GM21717 (cell line): ENCODE results near the gene VCL.
"Not testable (repeated sequence)": the region's sequence is repeated elsewhere in the genome, so short reads cannot be mapped to it uniquely, and the experiment has no call there.

Source experiments
- ATAC-seq: cut with Tn5 transposase; IDR thresholded peaks from one replicate; pipeline ENCODE4 v1.9.1; 2021; ENCODE audit warnings: mild to moderate bottlenecking, moderate library complexity; ENCODE audit not compliant: unreplicated experiment

Gene VCL

DNA sequence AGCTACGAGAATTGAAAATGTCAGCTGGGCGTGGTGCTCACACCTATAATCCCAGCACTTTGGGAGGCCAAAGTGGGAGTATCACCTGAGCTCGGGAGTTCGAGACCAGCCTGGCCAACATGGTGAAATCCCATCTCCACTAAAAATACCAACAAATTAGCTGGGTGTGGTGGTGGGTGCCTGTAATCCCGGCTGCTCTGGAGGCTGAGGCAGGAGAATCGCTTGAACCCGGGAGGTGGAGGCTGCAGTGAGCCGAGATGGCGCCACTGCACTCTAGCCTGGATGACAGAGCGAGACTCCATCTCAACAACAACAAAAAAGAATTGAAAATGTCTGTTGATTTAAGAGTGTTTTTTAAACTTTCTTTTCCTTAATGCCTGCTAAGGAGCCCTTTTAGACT lies 149.1 kb downstream of the VCL start:
- not testable (repeated sequence) for ATAC-seq

DNA sequence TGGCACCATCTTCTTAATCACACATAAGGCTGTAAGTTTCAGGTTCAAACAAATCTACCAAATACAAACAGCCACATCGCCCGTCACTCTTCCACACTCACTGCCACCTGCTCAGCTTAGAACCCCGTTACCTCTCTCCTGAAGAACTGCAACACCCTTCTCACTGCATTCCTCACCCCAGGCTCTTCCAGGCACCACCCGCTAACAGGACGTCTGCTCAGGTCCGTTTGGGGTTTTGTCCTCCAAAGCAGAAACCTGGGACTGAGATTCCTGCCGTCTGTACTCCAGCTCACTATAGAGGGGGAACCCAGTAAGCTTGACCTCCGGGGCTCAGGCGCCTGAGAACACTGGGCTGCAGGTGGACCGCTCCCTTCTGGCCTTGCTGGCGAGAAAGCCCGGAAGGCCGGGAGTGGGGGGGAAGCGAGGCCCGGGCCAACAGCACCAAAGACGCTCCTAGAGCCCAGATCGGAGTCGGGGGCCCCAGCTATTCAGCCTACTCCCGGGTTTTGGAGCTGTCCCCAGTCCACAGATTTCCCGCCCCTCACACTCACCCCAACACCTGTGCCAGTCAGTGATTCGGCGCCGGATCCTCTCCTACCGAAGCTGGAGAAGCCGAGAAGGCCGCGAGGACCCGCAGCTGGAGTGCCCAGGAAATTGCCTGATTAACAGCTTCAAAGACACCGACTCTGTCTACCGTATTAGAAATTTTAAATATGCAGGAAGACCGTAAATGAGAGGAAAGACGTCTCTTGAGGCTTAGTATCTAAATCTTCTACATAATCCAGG lies 152.5 kb downstream of the VCL start, which contains the start of gene AP3M1:
Gene AP3M1, minus strand, starts transcription at position 625 of the 786 bp plus-strand sequence. CDS start 12,449 bp downstream, outside the sequence.
- peak; percentile 49 for ATAC-seq

DNA sequence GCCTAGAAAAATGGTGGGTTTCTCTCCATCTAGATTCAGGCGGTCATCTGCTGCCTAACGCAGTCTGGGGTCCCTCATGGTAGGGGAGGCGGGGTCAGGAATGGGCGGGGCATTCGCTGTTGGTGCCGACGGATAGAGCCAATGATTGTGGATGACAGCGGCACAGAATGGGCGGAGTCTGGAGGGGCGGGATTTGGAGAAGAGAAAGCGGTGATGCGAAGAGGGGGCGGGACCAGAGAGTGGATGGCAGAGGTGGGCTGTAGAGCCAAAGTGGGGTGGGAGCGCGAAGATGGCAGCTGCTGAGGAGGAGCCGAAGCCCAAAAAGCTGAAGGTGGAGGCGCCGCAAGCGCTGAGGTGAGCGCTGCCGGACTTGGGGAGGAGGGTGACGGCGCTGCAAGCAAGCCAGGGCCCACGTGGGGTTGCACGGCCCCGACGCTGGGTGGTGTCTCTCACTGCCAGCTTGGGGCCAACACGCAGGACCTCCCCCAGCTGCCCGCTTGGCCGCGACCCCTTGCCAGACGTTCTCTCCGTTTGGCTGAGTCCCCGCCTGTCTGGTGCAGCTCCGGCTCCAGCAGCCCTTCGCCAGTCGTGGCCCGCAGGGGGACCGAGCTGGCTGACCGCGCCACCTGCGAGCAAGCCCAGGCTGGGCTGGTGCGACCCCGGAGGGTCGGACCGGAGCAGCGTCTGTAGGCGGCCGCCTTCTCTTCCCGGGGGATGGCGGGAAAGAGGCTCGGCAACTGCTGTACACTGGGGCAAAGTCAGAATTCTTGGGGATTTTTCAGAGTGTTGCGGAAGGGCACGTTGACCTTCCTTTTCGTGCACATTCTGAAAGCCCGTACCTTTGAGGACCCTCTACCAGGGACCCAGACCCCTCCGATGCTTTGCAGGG lies 153.3 kb downstream of the VCL start, which contains the start of gene ADK:
Gene ADK, plus strand, starts transcription at position 232 of the 889 bp plus-strand sequence. Its CDS starts 58 bp downstream, at position 290.
- ATAC-seq: peak; percentile 85

DNA sequence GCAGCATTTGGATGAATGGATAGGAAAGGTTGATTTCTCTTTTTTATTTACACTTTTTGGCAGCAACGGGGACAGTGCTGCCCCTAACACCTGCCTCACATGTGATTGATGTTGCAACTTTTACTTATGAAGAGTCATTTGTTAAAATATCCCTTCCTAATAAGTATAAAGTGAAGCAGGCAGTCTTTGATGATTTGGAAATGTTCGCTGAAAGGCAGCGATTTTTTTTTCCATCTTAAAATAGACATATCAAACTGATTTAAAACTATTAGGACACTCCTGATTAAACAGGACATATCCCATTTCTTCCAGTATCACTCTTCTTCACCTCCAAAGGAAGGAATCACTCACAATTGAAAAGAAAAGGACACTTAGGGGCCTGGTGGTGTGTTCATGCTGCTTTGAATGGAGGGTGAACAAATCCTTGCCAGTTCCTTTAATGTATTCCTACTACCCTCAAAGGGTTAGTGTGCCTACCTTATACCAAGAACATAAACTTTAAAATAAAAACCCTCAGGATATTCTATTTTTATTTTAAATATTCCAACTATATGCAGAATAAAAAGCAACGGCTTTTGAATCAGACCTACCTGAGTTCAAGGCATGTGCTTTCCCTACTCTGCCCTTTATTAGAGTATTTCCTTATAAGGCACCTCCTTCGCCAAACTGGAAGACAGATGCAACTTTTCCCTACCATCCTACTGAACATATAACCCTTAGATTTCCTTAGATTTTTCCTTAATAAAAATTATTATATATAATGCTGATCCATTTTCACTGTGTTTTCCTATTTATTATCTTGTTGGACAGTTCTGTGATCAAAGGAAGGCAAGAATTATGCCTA lies 154.2 kb downstream of the VCL start:
- ATAC-seq: peak; percentile 4

DNA sequence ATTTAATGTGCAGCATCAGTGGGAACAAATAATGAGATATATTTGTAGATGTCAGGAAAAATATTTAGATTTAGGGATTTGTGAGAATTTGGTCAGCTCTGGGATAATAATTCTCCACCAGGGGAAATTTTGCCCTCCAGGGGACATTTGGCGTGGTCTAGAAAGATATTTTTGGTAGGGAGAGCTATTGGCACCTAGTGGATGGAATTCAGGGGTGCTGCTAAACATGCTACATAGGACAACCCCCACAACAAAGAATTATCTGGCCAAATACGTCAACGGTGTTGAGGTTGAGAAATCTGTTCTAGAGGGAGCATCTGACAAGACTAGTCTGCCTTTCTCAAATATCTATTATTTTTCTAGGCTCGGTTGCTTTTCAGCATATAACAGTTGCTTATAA lies 155.2 kb downstream of the VCL start:
- no peak for ATAC-seq

DNA sequence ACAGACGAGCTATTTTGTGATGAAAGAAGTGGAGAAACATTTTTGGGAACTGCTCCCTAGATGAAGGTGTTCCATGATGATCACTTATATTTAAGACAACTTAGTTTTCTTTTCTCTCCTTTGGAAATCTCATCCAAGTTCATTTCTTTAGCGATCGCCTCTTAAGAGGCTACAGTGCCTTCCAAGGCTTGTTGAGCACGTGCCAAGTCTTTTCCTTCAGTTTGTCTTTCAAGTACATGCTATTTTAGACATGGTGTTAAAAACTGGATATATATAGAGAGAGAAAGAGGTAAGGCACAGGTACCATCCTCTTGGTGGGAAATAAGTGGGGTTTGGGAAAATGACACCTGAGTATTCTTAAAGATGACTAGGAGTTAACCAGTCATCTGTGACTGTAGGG lies 155.8 kb downstream of the VCL start:
- ATAC-seq: no peak

DNA sequence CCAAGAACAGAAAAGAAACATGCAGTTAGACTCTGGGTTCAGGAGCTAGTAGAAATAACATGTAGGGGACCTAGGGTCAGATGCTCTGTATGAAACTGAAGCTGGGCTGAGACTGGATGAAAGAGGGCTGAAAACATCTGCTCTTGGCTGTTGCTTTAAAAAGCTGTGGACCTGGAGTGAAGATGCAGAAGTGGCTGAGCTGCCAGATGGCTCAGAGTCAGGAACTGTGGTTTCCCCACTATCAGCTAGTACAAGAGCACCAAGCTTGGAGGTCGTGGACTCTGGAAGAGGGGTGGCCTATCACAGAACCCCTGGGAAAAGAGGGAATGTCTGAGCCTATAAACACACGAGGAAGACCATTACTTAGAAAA lies 159.0 kb downstream of the VCL start:
- no peak for ATAC-seq

DNA sequence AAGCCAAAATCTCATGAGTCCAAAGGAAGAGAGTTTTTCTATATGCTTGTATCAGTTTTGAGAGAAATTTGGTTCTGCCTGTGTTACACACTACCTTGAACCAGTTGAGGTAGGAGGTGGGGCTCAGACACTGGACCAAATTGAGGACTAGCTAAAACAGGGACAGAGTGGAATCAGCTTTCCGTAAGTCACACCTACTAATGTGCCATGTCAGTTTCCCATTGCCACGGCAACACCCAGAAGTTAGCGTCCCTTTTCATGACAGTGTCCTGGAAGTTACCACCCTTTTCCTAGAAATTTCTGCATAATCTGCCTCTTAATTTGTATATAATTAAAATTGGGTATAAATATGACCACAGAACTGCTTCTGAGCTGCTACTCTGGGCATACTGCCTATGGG lies 162.1 kb downstream of the VCL start:
- no peak for ATAC-seq

DNA sequence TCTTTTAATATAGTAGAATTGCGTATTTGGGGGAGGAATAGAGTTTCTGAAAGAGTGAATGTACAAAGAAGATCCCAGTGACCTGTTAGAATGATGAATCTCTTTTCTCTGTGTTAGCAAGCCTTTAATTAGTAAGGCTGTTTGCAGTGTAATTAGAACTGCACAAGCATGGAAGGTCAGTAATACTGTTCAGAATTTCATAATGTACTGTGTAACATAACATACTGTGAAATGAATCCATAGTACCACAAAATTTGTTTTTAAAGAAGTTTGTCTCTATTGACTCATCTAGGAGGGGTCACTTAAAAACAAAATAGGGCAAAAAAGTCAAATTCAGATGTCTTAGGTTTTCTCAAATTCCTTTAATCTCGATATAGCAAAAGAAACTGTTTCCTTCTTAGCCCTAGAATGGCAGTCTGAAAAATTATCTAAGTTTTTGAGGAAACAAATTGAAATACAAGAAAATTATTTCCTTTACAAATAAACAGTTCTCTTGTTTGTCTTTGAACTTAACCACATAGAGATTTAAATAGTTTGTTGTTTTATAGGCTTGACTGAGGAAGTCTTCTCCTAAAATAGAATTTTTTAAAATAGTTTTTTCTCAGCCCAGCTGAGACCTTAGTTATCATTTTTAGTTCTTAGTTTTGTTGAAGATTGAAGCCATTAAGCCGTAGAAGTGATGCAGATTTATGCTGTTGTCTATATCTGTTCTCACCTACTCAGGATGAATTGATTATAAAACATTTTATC lies 165.6 kb downstream of the VCL start:
- no peak for ATAC-seq

DNA sequence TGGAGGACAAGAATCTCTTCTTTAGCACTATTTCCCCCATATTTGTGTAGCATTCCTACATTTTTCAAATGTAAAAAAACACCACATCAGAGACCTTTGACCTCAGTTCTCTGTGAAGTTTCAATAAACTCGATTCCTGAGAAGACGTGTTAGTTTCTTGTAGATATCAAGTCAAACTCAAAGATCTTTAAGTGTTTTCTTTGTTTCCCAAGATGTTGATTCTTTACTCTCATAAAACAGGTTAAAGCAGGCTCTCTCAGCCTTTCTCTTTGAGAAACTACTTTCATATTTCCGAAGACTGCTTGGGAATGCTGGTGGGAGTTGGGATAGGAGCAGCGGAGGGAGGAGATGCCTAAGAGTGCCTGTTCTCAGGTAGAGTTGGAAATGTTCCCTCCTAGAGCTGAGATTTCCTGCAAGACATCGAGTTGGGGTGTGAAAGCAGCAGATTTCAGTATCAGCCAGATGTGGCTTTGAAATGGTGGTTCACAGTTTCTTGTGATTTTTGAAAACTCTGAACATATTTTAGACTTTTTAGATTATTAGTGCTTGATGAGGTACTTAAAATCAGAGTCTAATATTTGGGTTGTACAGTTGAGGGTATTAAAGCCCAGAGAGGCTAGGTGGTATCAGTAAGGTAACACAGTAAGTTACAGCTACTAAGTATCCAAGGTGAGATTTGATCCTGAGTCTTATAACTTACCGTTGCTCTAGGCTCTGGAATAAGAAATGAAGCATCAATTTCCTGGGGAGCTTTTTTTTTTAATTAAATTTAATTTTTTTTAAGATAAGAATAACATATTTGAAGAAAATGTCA lies 167.0 kb downstream of the VCL start:
- no peak for ATAC-seq

DNA sequence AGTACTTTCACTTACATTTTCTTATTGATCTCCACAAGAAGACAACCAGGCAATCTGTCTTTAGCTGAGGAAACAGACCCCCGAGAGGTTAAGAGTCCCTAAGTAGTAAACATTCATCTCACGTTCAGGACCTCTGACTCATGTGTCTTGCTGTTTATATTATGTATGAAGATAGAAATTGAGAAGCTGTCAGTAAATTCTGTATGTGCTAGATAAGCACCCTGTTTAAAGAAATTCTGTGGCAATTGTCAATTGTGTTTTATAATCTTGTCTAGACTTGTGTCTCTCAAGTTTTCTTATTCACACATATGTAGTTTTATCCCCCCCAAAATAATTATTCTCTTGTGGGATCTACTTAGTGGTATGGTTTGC lies 167.6 kb downstream of the VCL start:
- no peak for ATAC-seq

DNA sequence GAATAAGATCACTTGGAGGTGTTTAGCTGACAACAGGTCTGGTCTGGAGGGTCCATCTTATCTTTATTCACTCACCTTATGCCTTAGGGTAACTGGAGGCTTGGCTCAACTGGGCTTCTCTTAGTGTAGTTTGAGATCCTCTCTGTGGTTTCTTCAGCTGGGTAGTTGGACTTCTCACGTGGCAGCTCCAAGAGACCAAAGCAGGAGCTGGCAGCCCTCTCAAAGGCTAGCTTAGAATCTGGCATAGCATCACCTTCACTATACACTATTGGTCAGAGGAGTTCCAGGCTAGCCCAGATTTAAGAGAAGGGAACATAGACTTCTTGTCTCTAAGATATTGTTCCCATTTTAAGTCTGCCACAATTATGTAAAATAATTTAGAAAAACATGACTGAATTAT lies 169.5 kb downstream of the VCL start:
- ATAC-seq: no peak
